PC-9 (cell line): ENCODE measurements around the gene OBSCN.

Experiments
- CTCF ChIP-seq: fragments of 200-600 bp; sonication (generic); conservative IDR thresholded peaks from 2 replicates; pipeline ENCODE4 v1.6.1; 2017; ENCODE audit warnings: mixed run types, antibody characterized with exemption, mild to moderate bottlenecking, moderate library complexity
- EZH2 ChIP-seq: fragments of 200-600 bp; sonication (generic); IDR thresholded peaks from 2 replicates; pipeline ENCODE4 v1.8.0; 2017; ENCODE audit warnings: antibody characterized with exemption, low read depth

GRCh38 chr1:228216371-228217320 lies 8.8 kb downstream of the OBSCN start:
- TF ChIP-seq EZH2 (no peak), CTCF (no peak)
